ENCODE data around the gene PI4K2A.

Gene PI4K2A

GRCh38 chr10:97651773-97652172 is 11.3 kb downstream of the PI4K2A start:
- Histone ChIP-seq H4K20me1 (ENCODE audit: insufficient read depth) (no peaks in the 10 kb centered on the region), H3K27ac (no peak overlapping the region), H3K4me2 (no peak overlapping the region), H3K36me3 (ENCODE audit: insufficient read depth) (no peaks in the 10 kb centered on the region; the same call in 1 of the 2 replicates), H3K79me2 (ENCODE audit: insufficient read depth, low read depth) (no peaks in the 10 kb centered on the region), H3K9ac (no peak overlapping the region), H3K27me3 (ENCODE audit: insufficient read depth, low read depth) (no peaks in the 10 kb centered on the region), H2AFZ (ENCODE audit: low read depth) (no peak overlapping the region), H3K4me3 (IDR thresholded peaks at IDR 0.05; ENCODE audit: insufficient read depth, low read depth, low read length) (no peak overlapping the region), H3K4me1 (ENCODE audit: low read depth, poor library complexity, severe bottlenecking) (peaks cover 6% of the 10 kb centered on the region)
- TF ChIP-seq CTCF (conservative IDR thresholded peaks at IDR 0.05; ENCODE audit: low read depth, low read length) = no peak

- Histone ChIP-seq H3K9ac (no peak overlapping the region), H3K4me2 (no peak overlapping the region), H2AFZ (ENCODE audit: low read depth) (no peak overlapping the region), H3K27me3 (ENCODE audit: insufficient read depth, low read depth) (no peaks in the 10 kb centered on the region), H3K4me3 (IDR thresholded peaks at IDR 0.05; ENCODE audit: insufficient read depth, low read depth, low read length) (no peak overlapping the region), H3K36me3 (ENCODE audit: insufficient read depth) (no peaks in the 10 kb centered on the region; the same call in 1 of the 2 replicates), H3K27ac (no peak overlapping the region), H4K20me1 (ENCODE audit: insufficient read depth) (no peaks in the 10 kb centered on the region), H3K4me1 (ENCODE audit: low read depth, poor library complexity, severe bottlenecking) (peaks cover 10% of the 10 kb centered on the region), H3K79me2 (ENCODE audit: insufficient read depth, low read depth) (no peaks in the 10 kb centered on the region)
- no peak for TF ChIP-seq CTCF (conservative IDR thresholded peaks at IDR 0.05; ENCODE audit: low read depth, low read length)
These were observed 16.3 kb downstream of the PI4K2A start for GRCh38 chr10:97656777-97657176.

- no peaks in the 10 kb centered on the region; the same call in 1 of the 2 replicates for H3K36me3 ChIP-seq (ENCODE audit: insufficient read depth)
- H3K4me3 ChIP-seq (IDR thresholded peaks at IDR 0.05; ENCODE audit: insufficient read depth, low read depth, low read length) = no peak overlapping the region
- H3K4me2 ChIP-seq = peak overlapping the region; percentile 47
- H3K27ac ChIP-seq = peak overlapping the region; percentile 45
- TF ChIP-seq CTCF (conservative IDR thresholded peaks at IDR 0.05; ENCODE audit: low read depth, low read length) = no peak
- H3K9ac ChIP-seq = peak overlapping the region; percentile 3; the same call in 1 of the 2 replicates
- H3K4me1 ChIP-seq (ENCODE audit: low read depth, poor library complexity, severe bottlenecking) = peaks cover 10% of the 10 kb centered on the region
- no peaks in the 10 kb centered on the region for H3K79me2 ChIP-seq (ENCODE audit: insufficient read depth, low read depth)
- H3K27me3 ChIP-seq (ENCODE audit: insufficient read depth, low read depth) = no peaks in the 10 kb centered on the region
- no peaks in the 10 kb centered on the region for H4K20me1 ChIP-seq (ENCODE audit: insufficient read depth)
- H2AFZ ChIP-seq (ENCODE audit: low read depth) = peak overlapping the region; percentile 47; the same call in 1 of the 2 replicates
These were observed 19.1 kb downstream of the PI4K2A start for GRCh38 chr10:97659589-97659988.

- H3K4me3 ChIP-seq (IDR thresholded peaks at IDR 0.05; ENCODE audit: insufficient read depth, low read depth, low read length) = no peak overlapping the region
- no peak overlapping the region for H3K4me2 ChIP-seq
- peaks cover 5% of the 10 kb centered on the region for H3K4me1 ChIP-seq (ENCODE audit: low read depth, poor library complexity, severe bottlenecking)
- no peak overlapping the region for H3K27ac ChIP-seq
- no peak for TF ChIP-seq CTCF (conservative IDR thresholded peaks at IDR 0.05; ENCODE audit: low read depth, low read length)
- H3K27me3 ChIP-seq (ENCODE audit: insufficient read depth, low read depth) = no peaks in the 10 kb centered on the region
- no peak overlapping the region for H2AFZ ChIP-seq (ENCODE audit: low read depth)
- H3K79me2 ChIP-seq (ENCODE audit: insufficient read depth, low read depth) = no peaks in the 10 kb centered on the region
- no peaks in the 10 kb centered on the region for H4K20me1 ChIP-seq (ENCODE audit: insufficient read depth)
- no peaks in the 10 kb centered on the region for H3K36me3 ChIP-seq (ENCODE audit: insufficient read depth)
- no peak overlapping the region for H3K9ac ChIP-seq
These were observed 23.9 kb downstream of the PI4K2A start for GRCh38 chr10:97664282-97664850.
